SIG-M5 treated with dmso at 0.1 percent for 504 hours (cell line): Measurements from ENCODE around the gene ICOS.

Source experiments
- DNase-seq: peaks from one replicate; lab custom pipeline; 2025; ENCODE audit not compliant: unreplicated experiment; lab: John Stamatoyannopoulos, UW

The ICOS gene

GRCh38 chr2:204005940-204006721 is 69.6 kb downstream of the ICOS start:
- no peak for DNase-seq

- no peak for DNase-seq
Measured at GRCh38 chr2:204008352-204008751, 71.8 kb downstream of the ICOS start.

- no peak for DNase-seq
Measured at GRCh38 chr2:204010628-204011560, 74.3 kb downstream of the ICOS start.
